GM12875 (cell line): ENCODE data around the gene BMI1.

Experiments used
- H3K4me3 ChIP-seq: one replicate; pipeline ENCODE4 v1.5.1; 2011; ENCODE audit warnings: low read depth, low read length, control low read depth
- CTCF ChIP-seq: IDR thresholded peaks from 2 replicates; pipeline ENCODE4 v1.5.1; 2011; ENCODE audit warnings: low read depth, mild to moderate bottlenecking, control low read depth, inconsistent platforms, low read length, moderate library complexity, borderline replicate concordance; ENCODE audit not compliant: insufficient read depth

BMI1 gene

GRCh38 chr10:22324893-22325271, 4.0 kb downstream of the BMI1 start:
- peak overlapping the region; percentile 55 for H3K4me3 ChIP-seq
- TF ChIP-seq CTCF: no peak

GRCh38 chr10:22325272-22326144, 4.6 kb downstream of the BMI1 start:
- TF ChIP-seq CTCF: no peak

GRCh38 chr10:22326145-22326702, 5.3 kb downstream of the BMI1 start:
- peak overlapping the region; percentile 39 for H3K4me3 ChIP-seq
- no peak for TF ChIP-seq CTCF

More at GRCh38 chr10:22325272-22326144, 4.6 kb downstream of the BMI1 start:
- peak overlapping the region; percentile 55 for H3K4me3 ChIP-seq

- no peak for TF ChIP-seq CTCF
- no peak overlapping the region for H3K4me3 ChIP-seq
These were observed 8.3 kb downstream of the BMI1 start for GRCh38 chr10:22329150-22329549.

- H3K4me3 ChIP-seq: no peak overlapping the region
- no peak for TF ChIP-seq CTCF
These were observed 11.3 kb downstream of the BMI1 start for GRCh38 chr10:22332116-22332692.

- H3K4me3 ChIP-seq: no peak overlapping the region
- TF ChIP-seq CTCF: no peak
These were observed 12.5 kb downstream of the BMI1 start for GRCh38 chr10:22333167-22333974.
